Measurements from ENCODE around the gene DSCAM. TPM values are rescaled to one million over a fixed set of nuclear protein-coding genes. Genes with fewer than 3 reads are reported as not detected.

The DSCAM gene
- total RNA-seq, 2 donors from 2014 or later = 18.5 to 25.5 TPM

DNA sequence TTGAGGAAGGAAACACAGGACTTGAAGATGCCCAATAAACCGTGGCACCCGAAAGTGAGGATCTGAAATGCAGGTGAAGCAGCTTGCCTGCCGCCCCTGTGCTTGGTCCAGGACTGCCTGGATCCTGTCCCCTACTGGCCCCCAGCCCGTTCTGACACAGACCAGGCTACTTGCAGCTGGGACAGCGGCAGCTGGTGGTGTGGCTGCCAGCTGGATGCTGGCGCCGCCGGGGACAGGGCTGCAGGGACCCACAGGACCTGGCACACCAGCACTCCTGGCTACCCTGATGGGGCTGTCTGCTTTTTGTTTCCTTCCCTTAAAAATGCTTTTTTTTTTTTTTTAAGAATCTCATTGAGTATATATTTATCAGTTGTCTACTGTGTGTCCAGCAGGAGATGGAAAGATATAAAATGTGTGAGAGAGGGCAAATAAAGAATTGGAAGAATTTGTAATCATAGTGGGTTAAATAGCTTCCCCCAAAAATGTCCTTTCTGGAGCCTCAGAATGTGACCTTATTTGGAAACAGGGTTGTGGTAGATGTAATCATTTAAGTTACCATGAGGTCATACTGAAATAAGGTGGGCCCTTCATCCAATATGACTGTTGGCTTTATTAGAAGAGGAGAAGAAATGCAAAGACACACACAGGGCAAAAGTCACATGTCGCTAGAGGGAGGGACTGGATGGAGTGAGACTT is 165.6 kb downstream of the DSCAM start:
- no peak overlapping the region for H3K4me3 Mint-ChIP-seq
- no peaks in the 10 kb centered on the region for H3K27me3 Mint-ChIP-seq (ENCODE audit: insufficient read depth)
- no peaks in the 10 kb centered on the region for H3K9me3 ChIP-seq (ENCODE audit: control insufficient read depth, low read length)
- TF ChIP-seq, protein P1, sequence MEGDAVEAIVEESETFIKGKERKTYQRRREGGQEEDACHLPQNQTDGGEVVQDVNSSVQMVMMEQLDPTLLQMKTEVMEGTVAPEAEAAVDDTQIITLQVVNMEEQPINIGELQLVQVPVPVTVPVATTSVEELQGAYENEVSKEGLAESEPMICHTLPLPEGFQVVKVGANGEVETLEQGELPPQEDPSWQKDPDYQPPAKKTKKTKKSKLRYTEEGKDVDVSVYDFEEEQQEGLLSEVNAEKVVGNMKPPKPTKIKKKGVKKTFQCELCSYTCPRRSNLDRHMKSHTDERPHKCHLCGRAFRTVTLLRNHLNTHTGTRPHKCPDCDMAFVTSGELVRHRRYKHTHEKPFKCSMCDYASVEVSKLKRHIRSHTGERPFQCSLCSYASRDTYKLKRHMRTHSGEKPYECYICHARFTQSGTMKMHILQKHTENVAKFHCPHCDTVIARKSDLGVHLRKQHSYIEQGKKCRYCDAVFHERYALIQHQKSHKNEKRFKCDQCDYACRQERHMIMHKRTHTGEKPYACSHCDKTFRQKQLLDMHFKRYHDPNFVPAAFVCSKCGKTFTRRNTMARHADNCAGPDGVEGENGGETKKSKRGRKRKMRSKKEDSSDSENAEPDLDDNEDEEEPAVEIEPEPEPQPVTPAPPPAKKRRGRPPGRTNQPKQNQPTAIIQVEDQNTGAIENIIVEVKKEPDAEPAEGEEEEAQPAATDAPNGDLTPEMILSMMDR (conservative IDR thresholded peaks at IDR 0.05) = no peak
- no peak overlapping the region for H3K27ac Mint-ChIP-seq
- no peaks in the 10 kb centered on the region for H3K36me3 Mint-ChIP-seq (ENCODE audit: low read depth)
- no peaks in the 10 kb centered on the region for H3K9me3 Mint-ChIP-seq
- WGBS, 2 experiments (ENCODE audit: insufficient coverage in 1 of 2, insufficient read length in 1 of 2) = 91 to 92% methylated on average over 7 to 9 of the region's 9 CpGs
- no peak overlapping the region for H3K9ac ChIP-seq (ENCODE audit: extremely low read depth, low read length, poor library complexity, severe bottlenecking)
- H3K27me3 ChIP-seq (ENCODE audit: control insufficient read depth, insufficient read depth, low read length, poor library complexity, severe bottlenecking) = no peaks in the 10 kb centered on the region
- no peak overlapping the region for H3K4me3 ChIP-seq (ENCODE audit: low read length)
- peaks cover 11% of the 10 kb centered on the region for H3K4me1 Mint-ChIP-seq
- H3K4me1 ChIP-seq (ENCODE audit: control insufficient read depth, insufficient read depth, low read length) = no peaks in the 10 kb centered on the region
- no peak overlapping the region for H3K27ac ChIP-seq (ENCODE audit: low read depth, low read length)
- DNase-seq = no peak
- no peaks in the 10 kb centered on the region for H3K36me3 ChIP-seq (ENCODE audit: control insufficient read depth, insufficient read depth, low read length)

DNA sequence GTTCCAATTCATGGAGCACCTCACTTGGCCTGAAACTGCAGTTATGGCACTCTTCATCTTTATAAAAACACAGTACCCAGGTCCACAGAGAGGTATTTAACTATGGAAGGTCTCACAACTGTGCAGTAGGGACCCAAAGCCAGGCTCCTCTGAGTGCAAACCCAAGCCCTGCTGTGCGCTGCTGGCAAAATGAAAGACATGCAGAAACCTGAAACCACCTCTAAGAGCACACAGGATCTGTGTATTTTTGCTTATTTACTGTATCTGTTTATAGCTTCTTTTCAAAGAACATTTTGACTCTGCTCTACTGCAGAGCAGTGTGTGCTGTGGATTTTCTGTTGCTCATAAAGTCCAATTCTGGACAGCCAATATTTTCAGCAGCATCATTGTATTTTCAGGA is 166.6 kb downstream of the DSCAM start:
- H3K36me3 ChIP-seq (ENCODE audit: control insufficient read depth, insufficient read depth, low read length) = no peaks in the 10 kb centered on the region
- H3K36me3 Mint-ChIP-seq (ENCODE audit: low read depth) = no peaks in the 10 kb centered on the region
- no peak overlapping the region for H3K9ac ChIP-seq (ENCODE audit: extremely low read depth, low read length, poor library complexity, severe bottlenecking)
- H3K27ac Mint-ChIP-seq = no peak overlapping the region
- peaks cover 2% of the 10 kb centered on the region for H3K4me1 Mint-ChIP-seq
- H3K27me3 Mint-ChIP-seq (ENCODE audit: insufficient read depth) = no peaks in the 10 kb centered on the region
- H3K27me3 ChIP-seq (ENCODE audit: control insufficient read depth, insufficient read depth, low read length, poor library complexity, severe bottlenecking) = no peaks in the 10 kb centered on the region
- no peaks in the 10 kb centered on the region for H3K9me3 Mint-ChIP-seq
- no peak overlapping the region for H3K27ac ChIP-seq (ENCODE audit: low read depth, low read length)
- no peak overlapping the region for H3K4me3 ChIP-seq (ENCODE audit: low read length)
- no peak overlapping the region for H3K4me3 Mint-ChIP-seq
- 92 to 100% methylated on average over 1 of the region's 1 CpG for WGBS, 2 experiments (ENCODE audit: insufficient coverage in 1 of 2, insufficient read length in 1 of 2)
- H3K9me3 ChIP-seq (ENCODE audit: control insufficient read depth, low read length) = no peaks in the 10 kb centered on the region
- H3K4me1 ChIP-seq (ENCODE audit: control insufficient read depth, insufficient read depth, low read length) = no peaks in the 10 kb centered on the region
- no peak for DNase-seq
- TF ChIP-seq, protein P1 (conservative IDR thresholded peaks at IDR 0.05) = no peak

DNA sequence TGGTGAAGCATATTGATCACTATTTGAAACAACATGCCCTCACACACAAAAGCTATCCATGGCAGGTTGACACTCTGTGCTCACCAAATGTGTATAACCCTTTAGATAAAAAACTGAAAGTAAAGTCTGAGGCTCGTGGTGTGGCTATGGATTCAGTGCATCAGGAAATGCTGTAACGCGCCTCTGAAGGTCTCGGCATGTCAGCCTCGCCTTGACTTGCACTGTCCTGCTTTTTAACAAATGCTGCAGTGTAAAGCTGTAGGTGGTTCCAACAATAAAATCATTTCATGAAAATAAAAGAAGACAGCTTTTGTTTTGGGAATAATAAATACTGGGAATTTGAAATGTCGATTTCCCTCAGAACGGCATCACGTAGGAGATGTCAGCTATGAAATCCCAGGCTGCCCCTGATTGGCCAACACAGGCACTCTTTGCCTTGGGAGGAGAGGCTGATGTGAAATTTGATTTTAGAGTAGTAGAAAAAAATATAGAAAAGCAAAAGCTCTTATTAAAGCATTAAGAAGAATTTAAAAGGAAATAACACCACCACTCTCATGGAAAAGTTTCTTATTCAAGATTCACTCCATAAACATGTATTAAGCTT is 168.2 kb downstream of the DSCAM start:
- Histone ChIP-seq H3K4me1 (ENCODE audit: control insufficient read depth, insufficient read depth, low read length) (no peaks in the 10 kb centered on the region), H3K9ac (ENCODE audit: extremely low read depth, low read length, poor library complexity, severe bottlenecking) (no peak overlapping the region), H3K27ac (ENCODE audit: low read depth, low read length) (no peak overlapping the region), H3K4me3 (ENCODE audit: low read length) (no peak overlapping the region), H3K36me3 (ENCODE audit: control insufficient read depth, insufficient read depth, low read length) (no peaks in the 10 kb centered on the region), H3K27me3 (ENCODE audit: control insufficient read depth, insufficient read depth, low read length, poor library complexity, severe bottlenecking) (no peaks in the 10 kb centered on the region), H3K9me3 (ENCODE audit: control insufficient read depth, low read length) (no peaks in the 10 kb centered on the region)
- Mint-ChIP-seq H3K4me3 (no peak overlapping the region), H3K4me1 (peaks cover 2% of the 10 kb centered on the region), H3K27ac (no peak overlapping the region), H3K27me3 (ENCODE audit: insufficient read depth) (no peaks in the 10 kb centered on the region), H3K9me3 (no peaks in the 10 kb centered on the region), H3K36me3 (ENCODE audit: low read depth) (no peaks in the 10 kb centered on the region)
- no peak for DNase-seq
- TF ChIP-seq, protein P1 (conservative IDR thresholded peaks at IDR 0.05) = no peak
- 95 to 100% methylated on average over 5 to 8 of the region's 8 CpGs for WGBS, 2 experiments (ENCODE audit: insufficient coverage in 1 of 2, insufficient read length in 1 of 2)

Data from endodermal cell (in vitro differentiated cells).